Measurements from ENCODE around the gene PRR5L. TPM values are rescaled to one million over a fixed set of nuclear protein-coding genes. Genes with fewer than 3 reads are reported as not detected.
"Not testable (repeated sequence)": the region's sequence is repeated elsewhere in the genome, so short reads cannot be mapped to it uniquely, and the experiment has no call there.

The PRR5L gene
- total and polyA plus RNA-seq, 9 of the 15 experiments (the other 6 are each of a cell fraction or from before 2014, with no cell fraction given): 0.11 to 0.60 (median 0.36) TPM; not detected in 2

GRCh38 chr11:36324956-36325355, 28.9 kb downstream of the PRR5L start (continued):
- TF ChIP-seq, protein P1, sequence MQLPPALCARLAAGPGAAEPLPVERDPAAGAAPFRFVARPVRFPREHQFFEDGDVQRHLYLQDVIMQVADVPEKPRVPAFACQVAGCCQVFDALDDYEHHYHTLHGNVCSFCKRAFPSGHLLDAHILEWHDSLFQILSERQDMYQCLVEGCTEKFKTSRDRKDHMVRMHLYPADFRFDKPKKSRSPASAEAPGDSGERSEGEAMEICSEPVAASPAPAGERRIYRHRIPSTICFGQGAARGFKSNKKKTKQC (CRISPR knock-in tag; IDR thresholded peaks at IDR 0.05): peak; percentile 60; the same call in 1 of the 2 replicates
- not testable (repeated sequence) for TF ChIP-seq NR2C1 (IDR thresholded peaks at IDR 0.05)
- TF ChIP-seq NR2C1 (tag; IDR thresholded peaks at IDR 0.05): peak; percentile 53; the same call in 1 of the 2 replicates
- TF ChIP-seq NFRKB (IDR thresholded peaks at IDR 0.05; ENCODE audit: low read depth): peak; percentile 69
- peak; percentile 71 for TF ChIP-seq HDAC8 (tag; IDR thresholded peaks at IDR 0.05)
- 0 out of 2 replicates have a peak, but pooled peaks have one; percentile 52 for TF ChIP-seq DIDO1 (tag; IDR thresholded peaks at IDR 0.05; ENCODE audit: low read depth)

DNA sequence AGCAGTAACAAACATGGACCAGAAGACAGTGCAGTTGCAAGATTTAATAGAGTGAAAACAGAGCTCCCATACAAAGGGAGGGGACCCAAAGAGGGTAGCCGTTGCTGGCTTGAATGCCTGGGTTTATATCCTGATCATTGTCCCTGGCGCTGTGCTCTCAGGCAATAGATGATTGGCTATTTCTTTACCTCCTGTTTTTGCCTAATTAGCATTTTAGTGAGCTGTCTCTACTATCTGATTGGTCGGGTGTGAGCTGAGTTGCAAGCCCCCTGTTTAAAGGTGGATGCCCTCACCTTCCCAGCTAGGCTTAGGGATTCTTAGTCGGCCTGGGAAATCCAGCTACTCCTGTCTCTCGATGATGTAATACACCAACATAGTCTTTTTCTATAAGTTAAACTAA, 29.3 kb downstream of the PRR5L start:
- H3K27ac ChIP-seq (ENCODE audit: extremely low read depth, low read depth, low read length); intact Hi-C loops (cut with micrococcal nuclease); H3K79me2 ChIP-seq (ENCODE audit: control insufficient read depth, insufficient read depth, low read length); H3K36me3 ChIP-seq (ENCODE audit: control insufficient read depth, insufficient read depth, low read length); ATAC-seq; CTCF ChIA-PET (ENCODE audit: low intra/inter-chr PET ratio); H3K4me1 ChIP-seq (replicated peaks in 1 of 2; ENCODE audit: control insufficient read depth in 2 of 2, insufficient read depth in 2 of 2, low read length in 2 of 2); H4K20me1 ChIP-seq (replicated peaks; ENCODE audit: control insufficient read depth, insufficient read depth, low read length); FAIRE-seq; H3K9me3 ChIP-seq (replicated peaks; ENCODE audit: control insufficient read depth, insufficient read depth, low read depth, low read length); in situ Hi-C loops (cut with MboI); H3K4me3 ChIP-seq; BruUV-seq (replicated peaks); H3K9me1 ChIP-seq (ENCODE audit: control insufficient read depth, insufficient read depth, low read length); H3K27me3 ChIP-seq (ENCODE audit: control insufficient read depth in 2 of 2, insufficient read depth in 2 of 2, low read length in 2 of 2); TF ChIP-seq ATF3 (CRISPR knock-in tag; conservative IDR thresholded peaks at IDR 0.05); CEBPG (CRISPR knock-in tag; IDR thresholded peaks at IDR 0.05): not testable (repeated sequence)
- Histone ChIP-seq H2AFZ (ENCODE audit: low read depth, low read length) (peak overlapping the region; percentile 79), H3K4me2 (ENCODE audit: insufficient read depth, low read length) (peak overlapping the region; percentile 73), H3K9ac (ENCODE audit: insufficient read depth in 1 of 2, low read depth in 2 of 2, low read length in 2 of 2) (peak overlapping the region; percentile 23 to 77; a peak in 3 of 4 replicates)
- POLR2A ChIA-PET: interaction anchor here (0.6 to 1.5 kb wide), 2 partner anchors 9 to 1720 kb away, joined by 3 to 4 read pairs; no protein-coding TSS in a partner anchor
- TF ChIP-seq ZNF316 (IDR thresholded peaks at IDR 0.05) (peak; percentile 90), ATF3 (IDR thresholded peaks at IDR 0.05) (peak; percentile 65), C11orf30 (IDR thresholded peaks at IDR 0.05; ENCODE audit: low read depth) (peak; percentile 83), CEBPG (tag; conservative IDR thresholded peaks at IDR 0.05 in 1 of 2, IDR thresholded peaks at IDR 0.05 in 1 of 2) (0 out of 4 replicates have a peak, but pooled peaks of 1 of the 2 experiments have one; percentile 47), MAFF (IDR thresholded peaks at IDR 0.05; ENCODE audit: low read length) (peak; percentile 26; the same call in 1 of the 2 replicates), MAFG (tag; conservative IDR thresholded peaks at IDR 0.05) (peak; percentile 86)
- 12% methylated on average over 5 of the region's 5 CpGs for WGBS (ENCODE audit: insufficient coverage, low coverage, missing lambda C conversion rate)
- DNase-seq (ENCODE audit: extremely low read depth in 1 of 4, low spot score in 3 of 4): peak in 2 of 4 experiments; percentile 6 to 8

All from K562 (cell line).